ENCODE measurements around the gene SERBP1.

GRCh38 chr1:67439277-67440029 is 9.3 kb upstream of the SERBP1 start:
- no peak for TF ChIP-seq POLR2AphosphoS5 (IDR thresholded peaks at IDR 0.05)
- no peak for TF ChIP-seq CTCF (IDR thresholded peaks at IDR 0.05)
- TF ChIP-seq POLR2A (IDR thresholded peaks at IDR 0.05) = no peak
